ENCODE measurements around the gene SMCO2. TPM values are rescaled to one million over a fixed set of nuclear protein-coding genes. Genes with fewer than 3 reads are reported as not detected.

Gene SMCO2
- total RNA-seq, 1 donor from 2014 or later: 1.3 TPM

Other genes with a start within 250 kb of the SMCO2 start
- 23.4 and 24.2 TPM in 2 replicates for gene STK38L, start 202.4 kb upstream of the SMCO2 start, total RNA-seq
- 58.9 and 59.6 TPM in 2 replicates for gene BMAL2, start 113.9 kb upstream of the SMCO2 start, total RNA-seq
- gene PPFIBP1, start 77.5 kb downstream of the SMCO2 start, total RNA-seq: 73.3 and 74.1 TPM in 2 replicates
- gene REP15, start 249.7 kb downstream of the SMCO2 start, total RNA-seq: 1.5 and 2.2 TPM in 2 replicates

Measured in activated T-helper 2 cell treated with anti-CD3 and anti-CD28 coated beads, Interferon-gamma antibody, Interleukin-2, Interleukin-4, amounts not matched to agents 10 μg/mL and 5 μg/mL and 100 μg/mL, durations not matched to agents 14 hours and 24 hours and 36 hours (primary cell).